Keratinocyte (primary cell): ENCODE measurements around the gene PLEKHM1. TPM values are rescaled to one million over a fixed set of nuclear protein-coding genes. Genes with fewer than 3 reads are reported as not detected.

Experiments
- DNase-seq: peaks from one replicate; pipeline ENCODE4 v3.0.0-alpha.2; 2011; ENCODE audit warnings: low read depth, missing footprints, low spot score
- FAIRE-seq: peaks from 2 replicates; lab custom pipeline; 2011; peaks lifted over from hg19 to GRCh38; lab: Jason Lieb, UNC
- H2AFZ ChIP-seq: 2 replicates; pipeline ENCODE4 v1.6.0; 2012; ENCODE audit warnings: low read length, control low read depth, inconsistent platforms; ENCODE audit not compliant: control insufficient read depth
- H3K27ac ChIP-seq: 2 replicates; pipeline ENCODE4 v1.5.1; 2011; ENCODE audit warnings: low read length; ENCODE audit not compliant: control insufficient read depth, insufficient read depth
- H3K27me3 ChIP-seq: 3 replicates; pipeline ENCODE4 v1.6.0; 2011; ENCODE audit warnings: low read length; ENCODE audit not compliant: control insufficient read depth, insufficient read depth; ENCODE audit errors: extremely low read depth
- H3K36me3 ChIP-seq, 2 experiments: 2 replicates in 1 of 2; 3 replicates in 1 of 2; pipeline ENCODE4 v1.5.1; 2011; ENCODE audit warnings: low read length in 2 of 2, mild to moderate bottlenecking in 1 of 2; ENCODE audit not compliant: control insufficient read depth in 2 of 2, insufficient read depth in 2 of 2; ENCODE audit errors: extremely low read depth in 1 of 2
- H3K4me1 ChIP-seq: 3 replicates; pipeline ENCODE4 v1.5.1; 2011; ENCODE audit warnings: low read length; ENCODE audit not compliant: control insufficient read depth, insufficient read depth; ENCODE audit errors: extremely low read depth
- H3K4me2 ChIP-seq: 3 replicates; pipeline ENCODE4 v1.6.0; 2011; ENCODE audit warnings: low read depth, low read length; ENCODE audit not compliant: control insufficient read depth, insufficient read depth; ENCODE audit errors: extremely low read depth
- H3K4me3 ChIP-seq, 3 experiments: fragments of 200-600 bp in 1 of 3; sonication (generic) in 1 of 3; 2 replicates in 2 of 3; 3 replicates in 1 of 3; pipeline ENCODE4 v1.5.1; 2011 to 2016; ENCODE audit warnings: low read length in 3 of 3, mild to moderate bottlenecking in 3 of 3, control low read depth in 2 of 3, inconsistent platforms in 1 of 3, low read depth in 1 of 3, mixed read lengths in 1 of 3, mixed run types in 1 of 3, moderate library complexity in 1 of 3; ENCODE audit not compliant: control insufficient read depth in 2 of 3, insufficient read depth in 2 of 3; ENCODE audit errors: extremely low read depth in 1 of 3
- H3K79me2 ChIP-seq: 2 replicates; pipeline ENCODE4 v1.6.0; 2012; ENCODE audit warnings: low read length; ENCODE audit not compliant: control insufficient read depth, insufficient read depth
- H3K9ac ChIP-seq: 3 replicates; pipeline ENCODE4 v1.6.0; 2011; ENCODE audit warnings: low read length; ENCODE audit not compliant: control insufficient read depth, insufficient read depth; ENCODE audit errors: extremely low read depth
- H3K9me1 ChIP-seq: 3 replicates; pipeline ENCODE4 v1.6.0; 2011; ENCODE audit warnings: low read length; ENCODE audit not compliant: control insufficient read depth, insufficient read depth; ENCODE audit errors: extremely low read depth
- H3K9me3 ChIP-seq: 2 replicates; pipeline ENCODE4 v1.5.1; 2012; ENCODE audit warnings: low read depth, low read length; ENCODE audit not compliant: control insufficient read depth
- H4K20me1 ChIP-seq: 3 replicates; pipeline ENCODE4 v1.6.0; 2011; ENCODE audit warnings: low read length; ENCODE audit not compliant: control insufficient read depth, insufficient read depth; ENCODE audit errors: extremely low read depth
- EZH2 ChIP-seq: IDR thresholded peaks from one replicate; pipeline ENCODE4 v1.6.1; 2012; ENCODE audit warnings: inconsistent platforms, mild to moderate bottlenecking, low read length, moderate library complexity
- dilution Hi-C: fragments of 300-500 bp; cut with MboI; formaldehyde crosslinking; loops from one replicate; pipeline ENCODE4 v1.7.0; 2020; ENCODE audit warnings: low sequenced_read_pairs; ENCODE audit not compliant: extremely low pct_ligation_motif_present
- polyA plus RNA-seq, 5 experiments: library from polyadenylated mRNA; depleted of rRNA in 3 of 5; stranded (reverse) in 3 of 5; stranded (forward) in 1 of 5; unstranded in 1 of 5; fragments of >200 nt; gene quantifications; 1 replicate in 1 of 5; 2 replicates in 3 of 5; 3 replicates in 1 of 5; pipeline versions ENCODE4 v1.2.1 to v1.2.3, GENCODE V29; 2011 to 2012; ENCODE audit warnings: missing spikeins in 2 of 5, low read depth in 1 of 5, low replicate concordance in 1 of 5
- TF ChIP-seq, protein P1 (sequence below), 3 experiments: IDR thresholded peaks in 1 of 3; conservative IDR thresholded peaks in 1 of 3; optimal IDR thresholded peaks in 1 of 3; 2 replicates in 2 of 3; 3 replicates in 1 of 3; pipeline versions ENCODE3 to v1.5.1; 2011; ENCODE audit warnings: low read length in 3 of 3, mild to moderate bottlenecking in 3 of 3, moderate library complexity in 2 of 3, control low read depth in 1 of 3, inconsistent platforms in 1 of 3; ENCODE audit not compliant: insufficient read depth in 2 of 3; ENCODE audit errors: extremely low read depth in 1 of 3

Gene PLEKHM1
- polyA plus RNA-seq, 1 donor (not counting 4 experiments of a cell fraction or from before 2014, with no cell fraction given): 33.0 TPM

DNA sequence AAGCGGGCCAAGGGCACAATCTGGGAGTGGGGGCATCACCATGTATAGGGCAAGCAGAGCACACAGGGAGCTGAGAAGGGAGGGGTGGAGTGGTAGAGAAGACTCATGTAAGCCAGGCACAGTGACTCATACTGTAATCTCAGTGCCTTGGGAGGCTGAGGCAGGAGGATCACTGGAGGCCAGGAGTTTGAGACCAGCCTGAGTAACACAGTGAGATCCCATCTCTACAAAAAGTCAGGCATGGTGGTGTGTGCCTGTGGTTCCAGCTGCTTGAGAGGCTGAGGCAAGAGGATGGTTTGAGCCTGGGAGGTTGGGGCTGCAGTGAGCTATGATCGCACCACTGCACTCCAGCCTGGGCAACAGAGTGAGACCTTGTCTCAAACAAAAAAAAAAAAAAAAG, 98.6 kb downstream of the PLEKHM1 start:
- FAIRE-seq: no peak
- Histone ChIP-seq H3K36me3 (peaks cover 9 to 15% of the 10 kb centered on the region in 2 experiments), H3K79me2 (no peaks in the 10 kb centered on the region), H3K9ac (no peak overlapping the region), H3K9me1 (no peaks in the 10 kb centered on the region), H2AFZ (no peak overlapping the region), H4K20me1 (no peaks in the 10 kb centered on the region), H3K4me2 (no peak overlapping the region), H3K27me3 (peaks cover 10% of the 10 kb centered on the region), H3K4me3 (no peak overlapping the region), H3K27ac (no peak overlapping the region), H3K9me3 (no peaks in the 10 kb centered on the region), H3K4me1 (no peaks in the 10 kb centered on the region)
- no peak for DNase-seq
- dilution Hi-C loops: no loop called here
- TF ChIP-seq EZH2: no peak
- TF ChIP-seq, protein P1, sequence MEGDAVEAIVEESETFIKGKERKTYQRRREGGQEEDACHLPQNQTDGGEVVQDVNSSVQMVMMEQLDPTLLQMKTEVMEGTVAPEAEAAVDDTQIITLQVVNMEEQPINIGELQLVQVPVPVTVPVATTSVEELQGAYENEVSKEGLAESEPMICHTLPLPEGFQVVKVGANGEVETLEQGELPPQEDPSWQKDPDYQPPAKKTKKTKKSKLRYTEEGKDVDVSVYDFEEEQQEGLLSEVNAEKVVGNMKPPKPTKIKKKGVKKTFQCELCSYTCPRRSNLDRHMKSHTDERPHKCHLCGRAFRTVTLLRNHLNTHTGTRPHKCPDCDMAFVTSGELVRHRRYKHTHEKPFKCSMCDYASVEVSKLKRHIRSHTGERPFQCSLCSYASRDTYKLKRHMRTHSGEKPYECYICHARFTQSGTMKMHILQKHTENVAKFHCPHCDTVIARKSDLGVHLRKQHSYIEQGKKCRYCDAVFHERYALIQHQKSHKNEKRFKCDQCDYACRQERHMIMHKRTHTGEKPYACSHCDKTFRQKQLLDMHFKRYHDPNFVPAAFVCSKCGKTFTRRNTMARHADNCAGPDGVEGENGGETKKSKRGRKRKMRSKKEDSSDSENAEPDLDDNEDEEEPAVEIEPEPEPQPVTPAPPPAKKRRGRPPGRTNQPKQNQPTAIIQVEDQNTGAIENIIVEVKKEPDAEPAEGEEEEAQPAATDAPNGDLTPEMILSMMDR (optimal IDR thresholded peaks at IDR 0.05 in 1 of 3, IDR thresholded peaks at IDR 0.05 in 1 of 3, conservative IDR thresholded peaks at IDR 0.05 in 1 of 3; ENCODE audit: extremely low read depth in 1 of 3, insufficient read depth in 2 of 3, low read length in 3 of 3): no peak

DNA sequence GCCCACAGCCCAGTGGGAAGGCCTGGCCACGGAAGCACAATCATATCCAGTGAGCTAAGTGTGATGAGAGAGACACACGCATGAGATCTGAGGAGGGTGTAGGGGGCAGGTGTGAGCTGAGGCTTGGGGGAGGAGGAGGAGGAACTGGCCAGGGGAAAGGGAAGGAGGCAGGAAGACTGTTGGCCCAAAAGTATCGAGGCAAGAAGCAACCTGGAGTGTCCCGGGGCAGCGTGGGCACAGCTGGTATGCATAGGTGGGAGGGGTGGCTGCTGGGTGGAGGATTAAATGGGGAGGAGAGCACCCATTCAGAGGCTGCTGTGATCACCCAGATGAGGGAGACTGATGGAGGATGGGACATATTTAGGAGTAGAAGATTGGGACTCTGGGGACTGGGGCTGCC, 99.2 kb downstream of the PLEKHM1 start:
- Histone ChIP-seq H3K4me2 (no peak overlapping the region), H2AFZ (no peak overlapping the region), H3K27ac (no peak overlapping the region), H3K36me3 (peaks cover 9 to 13% of the 10 kb centered on the region in 2 experiments), H3K27me3 (peaks cover 10% of the 10 kb centered on the region), H3K9me1 (no peaks in the 10 kb centered on the region), H4K20me1 (no peaks in the 10 kb centered on the region), H3K79me2 (no peaks in the 10 kb centered on the region), H3K9me3 (no peaks in the 10 kb centered on the region), H3K4me1 (no peaks in the 10 kb centered on the region), H3K9ac (no peak overlapping the region), H3K4me3 (no peak overlapping the region)
- FAIRE-seq (no peak), DNase-seq (no peak)
- dilution Hi-C loops: no loop called here
- TF ChIP-seq, protein P1 (optimal IDR thresholded peaks at IDR 0.05 in 1 of 3, IDR thresholded peaks at IDR 0.05 in 1 of 3, conservative IDR thresholded peaks at IDR 0.05 in 1 of 3; ENCODE audit: extremely low read depth in 1 of 3, insufficient read depth in 2 of 3, low read length in 3 of 3): no peak
- TF ChIP-seq EZH2: no peak
